HepG2 (cell line): ENCODE results near the gene DNM3. TPM values are rescaled to one million over a fixed set of nuclear protein-coding genes. Genes with fewer than 3 reads are reported as not detected.

Experiments used
- ATAC-seq: fragments of 200-7000 bp; cut with Tn5 transposase; 3 replicates; pipeline ENCODE4 v1.9.1; 2020; ENCODE audit warnings: mild to moderate bottlenecking, moderate library complexity
- BruUV-seq: library from RNA; stranded (reverse); fragments of 400-500 nt; replicated peaks from 2 replicates; lab custom pipeline; 2021; lab: Mats Ljungman, UMichigan
- CTCF ChIA-PET: fragments of 300-600 bp; formaldehyde crosslinking; extraction: SDS; loops from one replicate; lab custom pipeline; 2021; ENCODE audit warnings: low total read pairs, inconsistent platforms, low intra/inter-chr PET ratio; lab: Yijun Ruan, JAX
- POLR2A ChIA-PET: fragments of 350-600 bp; sonication (Branson Sonifier 250); formaldehyde crosslinking; loops from one replicate; lab custom pipeline; 2020; ENCODE audit warnings: antibody characterized with exemption, inconsistent platforms; lab: Yijun Ruan, JAX
- DNase-seq: peaks from one replicate; pipeline ENCODE4 v3.0.0-alpha.2; 2015; ENCODE audit warnings: low spot score
- FAIRE-seq: peaks from 3 replicates; lab custom pipeline; 2011; peaks lifted over from hg19 to GRCh38; lab: Jason Lieb, UNC
- H2AFZ ChIP-seq: one replicate; pipeline ENCODE4 v1.6.1; 2011; ENCODE audit warnings: low read length, inconsistent platforms
- H3K27ac ChIP-seq: fragments of 300-600 bp; 3 replicates; pipeline ENCODE4 v1.8.0; 2011; ENCODE audit warnings: mixed run types, mild to moderate bottlenecking, mixed read lengths, low read length, inconsistent platforms; ENCODE audit not compliant: insufficient read depth; ENCODE audit errors: extremely low read length
- H3K27me3 ChIP-seq, 2 experiments: fragments of 200-600 bp in 1 of 2; 2 replicates in 1 of 2; 3 replicates in 1 of 2; pipeline versions ENCODE4 v1.6.0 to v1.8.0; 2011; ENCODE audit warnings: low read length in 2 of 2, mild to moderate bottlenecking in 2 of 2, moderate library complexity in 2 of 2, inconsistent platforms in 1 of 2; ENCODE audit not compliant: insufficient read depth in 2 of 2, control insufficient read depth in 1 of 2
- H3K36me3 ChIP-seq, 2 experiments: fragments of 200-600 bp in 1 of 2; replicated peaks in 1 of 2; 2 replicates in 1 of 2; 3 replicates in 1 of 2; pipeline versions ENCODE4 v1.5.1 to v1.8.0; 2011; ENCODE audit warnings: low read length in 2 of 2, inconsistent platforms in 1 of 2; ENCODE audit not compliant: insufficient read depth in 2 of 2, control insufficient read depth in 1 of 2
- H3K4me1 ChIP-seq: 2 replicates; pipeline ENCODE4 v1.5.1; 2012; ENCODE audit warnings: low read length, inconsistent platforms; ENCODE audit not compliant: insufficient read depth
- H3K4me2 ChIP-seq: 2 replicates; pipeline ENCODE4 v1.6.0; 2011; ENCODE audit warnings: low read depth, low read length, inconsistent platforms
- H3K4me3 ChIP-seq, 3 experiments: fragments of 200-600 bp in 1 of 3; sonication (generic), shearing (Covaris generic) in 1 of 3; replicated peaks in 1 of 3; 2 replicates each; pipeline ENCODE4 v1.5.1; 2011 to 2016; ENCODE audit warnings: low read length in 3 of 3, inconsistent platforms in 2 of 3, low read depth in 2 of 3, mild to moderate bottlenecking in 2 of 3, control low read depth in 1 of 3, mixed read lengths in 1 of 3; ENCODE audit not compliant: insufficient read depth in 1 of 3
- H3K79me2 ChIP-seq: one replicate; pipeline ENCODE4 v1.6.1; 2011; ENCODE audit warnings: low read length, inconsistent platforms; ENCODE audit not compliant: insufficient read depth
- H3K9ac ChIP-seq: 2 replicates; pipeline ENCODE4 v1.6.0; 2011; ENCODE audit warnings: mild to moderate bottlenecking, low read depth, low read length, inconsistent platforms; ENCODE audit not compliant: insufficient read depth
- H3K9me3 ChIP-seq: 2 replicates; pipeline ENCODE4 v1.5.1; 2012; ENCODE audit warnings: mild to moderate bottlenecking, low read length
- H4K20me1 ChIP-seq: 2 replicates; pipeline ENCODE4 v1.6.0; 2011; ENCODE audit warnings: inconsistent platforms, mild to moderate bottlenecking, low read length, moderate library complexity; ENCODE audit not compliant: insufficient read depth
- CBX5 ChIP-seq: sonication (generic); formaldehyde crosslinking; IDR thresholded peaks from 2 replicates; pipeline ENCODE4 v1.4.0; 2020; ENCODE audit warnings: missing genetic modification reagents, borderline replicate concordance
- CHCHD3 ChIP-seq: sonication (generic); formaldehyde crosslinking; IDR thresholded peaks from 2 replicates; pipeline ENCODE4 v1.8.0; 2022; ENCODE audit warnings: mild to moderate bottlenecking, missing genetic modification reagents, moderate library complexity
- CTCF ChIP-seq: sonication (generic); formaldehyde crosslinking; IDR thresholded peaks from 2 replicates; pipeline ENCODE4 v1.5.0; 2020; ENCODE audit warnings: mild to moderate bottlenecking, missing genetic modification reagents, moderate library complexity
- GABPA ChIP-seq, 2 experiments: IDR thresholded peaks; 2 replicates each; pipeline ENCODE4 v1.6.1; 2011 to 2016; ENCODE audit warnings: low read depth in 2 of 2, low read length in 1 of 2, missing biosample characterization in 1 of 2, missing genetic modification characterization in 1 of 2
- KAT8 ChIP-seq: IDR thresholded peaks from 2 replicates; pipeline ENCODE4 v1.6.1; 2016; ENCODE audit warnings: missing genetic modification reagents, missing compliant biosample characterization
- KDM2A ChIP-seq: sonication (generic); formaldehyde crosslinking; IDR thresholded peaks from 2 replicates; pipeline ENCODE4 v1.4.0; 2020; ENCODE audit warnings: low read depth, missing genetic modification reagents, borderline replicate concordance
- SP4 ChIP-seq: sonication (generic); formaldehyde crosslinking; IDR thresholded peaks from 2 replicates; pipeline ENCODE4 v1.8.1; 2023; ENCODE audit warnings: mild to moderate bottlenecking, missing genetic modification reagents
- ZBTB39 ChIP-seq: sonication (generic); formaldehyde crosslinking; IDR thresholded peaks from 2 replicates; pipeline ENCODE4 v1.5.0; 2020; ENCODE audit warnings: missing genetic modification reagents
- ZNF335 ChIP-seq: sonication (generic); formaldehyde crosslinking; IDR thresholded peaks from 2 replicates; pipeline ENCODE4 v1.4.0; 2020; ENCODE audit warnings: missing genetic modification reagents
- ZNF510 ChIP-seq: sonication (generic); formaldehyde crosslinking; IDR thresholded peaks from 2 replicates; pipeline ENCODE4 v1.4.0; 2020; ENCODE audit warnings: low read depth, mild to moderate bottlenecking, missing genetic modification reagents
- ZNF616 ChIP-seq: sonication (generic); formaldehyde crosslinking; IDR thresholded peaks from 2 replicates; pipeline ENCODE4 v1.5.0; 2020; ENCODE audit warnings: low read depth, mild to moderate bottlenecking, missing genetic modification reagents
- ZNF766 ChIP-seq: sonication (generic); formaldehyde crosslinking; IDR thresholded peaks from 2 replicates; pipeline ENCODE4 v1.5.0; 2020; ENCODE audit warnings: missing genetic modification reagents, borderline replicate concordance
- WGBS: methylation state at CpG from one replicate; pipeline ENCODE4 v1.1.6; 2017; ENCODE audit warnings: low lambda C conversion rate; 5-methylcytosine and 5-hydroxymethylcytosine counted together
- in situ Hi-C: cut with HindIII; loops from 2 replicates; pipeline ENCODE4 v1.10.0; 2017; ENCODE audit warnings: low pct_unique_long_range_greater_than_20kb; ENCODE audit not compliant: extremely low pct_ligation_motif_present
- intact Hi-C: fragments of 100-400 bp; cut with micrococcal nuclease; formaldehyde crosslinking; loops from one replicate; pipeline ENCODE4 v1.10.0; 2022; ENCODE audit not compliant: unreplicated experiment
- polyA plus RNA-seq, 8 experiments: library from polyadenylated mRNA; depleted of rRNA in 3 of 8; stranded (reverse) in 7 of 8; unstranded in 1 of 8; fragments of >200 nt; fragmentation: Illumina TruSeq in 4 of 8; extraction: Trizol in 4 of 8; gene quantifications; 2 replicates each; pipeline versions ENCODE4 v1.2.1 to v1.2.3, GENCODE V29; 2011 to 2016; ENCODE audit warnings: low read depth in 4 of 8, missing spikeins in 1 of 8, mixed read lengths in 1 of 8; ENCODE audit not compliant: insufficient read depth in 1 of 8
- total RNA-seq, 5 experiments: library from RNA; depleted of rRNA; stranded (reverse); fragments of >200 nt; fragmentation: Illumina TruSeq; extraction: Trizol; gene quantifications; 2 replicates each; pipeline ENCODE4 v1.2.3, GENCODE V29; 2016; ENCODE audit warnings: low read depth in 1 of 5

Gene DNM3
- total and polyA plus RNA-seq, 2 of the 13 experiments (the other 11 are each of a cell fraction or from before 2014, with no cell fraction given): 0.05 TPM; not detected in 1

DNA sequence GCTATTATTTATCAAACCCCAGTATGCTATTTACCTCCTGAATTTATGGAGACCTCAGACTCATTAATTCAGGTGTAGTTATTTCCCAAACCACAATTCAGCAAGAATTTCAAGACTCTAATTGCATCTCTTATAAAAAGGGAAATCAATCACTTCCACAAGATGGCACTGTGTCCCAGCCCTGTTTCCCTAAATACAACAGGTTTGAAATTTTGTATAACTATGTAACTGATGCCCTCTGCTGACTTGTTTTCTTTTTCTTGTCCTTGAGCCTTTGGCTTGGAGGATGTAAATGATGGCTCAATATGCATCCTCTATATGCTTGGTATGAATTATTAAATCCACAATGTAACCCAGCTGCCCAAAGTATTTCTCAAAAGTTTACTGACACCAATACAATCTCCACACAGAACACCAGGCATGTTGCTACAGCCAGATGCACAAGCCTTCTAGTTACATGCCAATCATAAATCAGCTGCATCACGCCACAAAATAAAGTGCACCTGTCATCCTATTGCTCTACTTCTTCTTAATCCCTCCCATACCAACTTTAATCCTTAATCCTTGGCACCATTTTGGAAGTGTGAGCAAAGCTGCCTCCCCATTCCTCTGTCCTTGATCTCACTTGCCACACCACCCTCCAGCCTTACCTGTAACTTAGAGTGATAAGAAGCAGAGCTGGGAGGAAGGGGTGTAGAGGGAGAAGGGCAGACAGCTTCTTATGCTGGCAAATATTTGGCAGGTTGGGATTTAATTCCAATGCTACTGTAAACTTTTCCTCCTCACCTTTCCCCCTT is 588.2 kb downstream of the DNM3 start (continued):
- TF ChIP-seq CTCF (CRISPR knock-in tag): peak; percentile 75
- TF ChIP-seq KAT8 (CRISPR knock-in tag): 0 out of 2 replicates have a peak, but pooled peaks have one; percentile 29
- TF ChIP-seq, all 625 proteins: peak for 11

GRCh38 chr1:172430128-172430454 is 588.8 kb downstream of the DNM3 start:
- no peak for DNase-seq
- intact Hi-C loops: no loop called here
- no peak overlapping the region for H3K27ac ChIP-seq
- H3K9ac ChIP-seq: no peak overlapping the region
- no peak for TF ChIP-seq ZNF510 (CRISPR knock-in tag)
- TF ChIP-seq CHCHD3 (CRISPR knock-in tag): no peak
- no peak for TF ChIP-seq CBX5
- TF ChIP-seq ZNF335 (CRISPR knock-in tag): no peak
- no peak for TF ChIP-seq SP4 (CRISPR knock-in tag)
- no peak for TF ChIP-seq ZBTB39 (CRISPR knock-in tag)
- no peak for TF ChIP-seq ZNF766
- no peak for TF ChIP-seq ZNF616 (CRISPR knock-in tag)
- no peak for TF ChIP-seq GABPA (IDR thresholded peaks at IDR 0.05; ENCODE audit: low read depth, low read length)
- TF ChIP-seq GABPA (CRISPR knock-in tag; IDR thresholded peaks at IDR 0.05; ENCODE audit: low read depth): no peak
- TF ChIP-seq KDM2A (CRISPR knock-in tag): no peak
- no peaks in the 10 kb centered on the region for H3K9me3 ChIP-seq
- H3K79me2 ChIP-seq: no peaks in the 10 kb centered on the region
- ChIA-PET POLR2A (no interaction called here), CTCF (interaction anchor here (1.5 to 2.2 kb wide), 4 partner anchors 14 to 427 kb away, joined by 6 to 19 read pairs (median 15); partner anchors contain the start of gene PIGC)
- no peak for FAIRE-seq
- in situ Hi-C loops: no loop called here
- WGBS: 43% methylated on average over 1 of the region's 1 CpG
- H3K4me3 ChIP-seq: no peak overlapping the region
- no peak overlapping the region for H2AFZ ChIP-seq
- no peak for ATAC-seq
- H3K27me3 ChIP-seq: no peaks in the 10 kb centered on the region
- no peaks in the 10 kb centered on the region for H3K36me3 ChIP-seq
- BruUV-seq: no TSS peak
- H3K4me1 ChIP-seq: peaks cover 20% of the 10 kb centered on the region
- H4K20me1 ChIP-seq: no peaks in the 10 kb centered on the region
- H3K4me2 ChIP-seq: no peak overlapping the region
